GM19467 (cell line): ENCODE measurements around the gene RBM19.

Experiments used
- ATAC-seq: cut with Tn5 transposase; IDR thresholded peaks from one replicate; pipeline ENCODE4 v1.9.1; 2021; ENCODE audit warnings: mild to moderate bottlenecking, moderate library complexity; ENCODE audit not compliant: unreplicated experiment

The RBM19 gene

GRCh38 chr12:113862590-113863454 is 103.3 kb downstream of the RBM19 start:
- no peak for ATAC-seq

DNA sequence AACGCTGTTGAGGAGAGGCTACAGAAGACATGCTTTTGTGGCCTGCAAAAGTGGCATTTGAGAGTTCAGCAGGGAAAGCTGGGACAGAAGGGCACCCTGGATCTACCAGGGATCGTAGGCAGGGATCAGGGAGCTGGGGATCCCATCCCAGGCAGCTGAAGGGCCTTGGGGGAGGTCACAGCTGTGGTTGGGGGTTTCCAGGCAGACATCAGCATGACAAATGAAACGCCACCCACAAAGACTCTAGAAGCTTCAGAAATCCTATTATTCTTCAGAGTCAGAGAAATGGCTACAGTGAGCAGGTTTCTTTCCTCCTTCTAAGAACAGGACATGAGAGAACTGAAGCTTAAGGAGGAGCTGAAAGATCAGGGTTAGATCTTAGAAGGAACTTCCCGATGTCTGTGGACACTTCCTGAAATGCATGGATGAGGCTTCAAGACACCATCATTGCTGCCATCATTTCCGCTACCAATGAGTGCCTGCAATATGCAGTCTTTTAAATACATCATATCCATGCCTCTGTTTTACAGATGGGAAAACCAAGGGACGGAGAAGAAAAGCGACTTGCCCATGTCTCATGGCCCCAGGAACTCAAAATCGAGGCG is 104.3 kb downstream of the RBM19 start:
- no peak for ATAC-seq

DNA sequence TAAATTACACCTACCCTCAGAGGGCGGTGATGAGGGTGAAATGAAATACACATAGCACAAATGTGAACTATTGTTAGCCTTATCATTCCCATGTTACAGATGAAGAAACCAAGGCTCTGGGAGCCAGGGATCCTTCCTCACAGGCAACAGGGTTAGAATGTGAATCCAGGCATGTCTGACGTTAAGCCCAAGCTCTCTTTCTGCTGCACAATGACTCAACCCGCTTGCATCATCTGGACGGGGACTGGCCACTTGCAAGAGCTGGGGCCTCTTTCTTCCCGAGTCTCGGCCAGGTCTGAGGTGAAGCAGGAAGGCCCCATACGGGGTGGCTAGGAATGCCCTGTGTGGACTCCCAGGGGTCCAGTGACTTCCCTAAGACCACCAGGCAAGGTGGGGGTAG is 105.2 kb downstream of the RBM19 start:
- ATAC-seq, result no peak

DNA sequence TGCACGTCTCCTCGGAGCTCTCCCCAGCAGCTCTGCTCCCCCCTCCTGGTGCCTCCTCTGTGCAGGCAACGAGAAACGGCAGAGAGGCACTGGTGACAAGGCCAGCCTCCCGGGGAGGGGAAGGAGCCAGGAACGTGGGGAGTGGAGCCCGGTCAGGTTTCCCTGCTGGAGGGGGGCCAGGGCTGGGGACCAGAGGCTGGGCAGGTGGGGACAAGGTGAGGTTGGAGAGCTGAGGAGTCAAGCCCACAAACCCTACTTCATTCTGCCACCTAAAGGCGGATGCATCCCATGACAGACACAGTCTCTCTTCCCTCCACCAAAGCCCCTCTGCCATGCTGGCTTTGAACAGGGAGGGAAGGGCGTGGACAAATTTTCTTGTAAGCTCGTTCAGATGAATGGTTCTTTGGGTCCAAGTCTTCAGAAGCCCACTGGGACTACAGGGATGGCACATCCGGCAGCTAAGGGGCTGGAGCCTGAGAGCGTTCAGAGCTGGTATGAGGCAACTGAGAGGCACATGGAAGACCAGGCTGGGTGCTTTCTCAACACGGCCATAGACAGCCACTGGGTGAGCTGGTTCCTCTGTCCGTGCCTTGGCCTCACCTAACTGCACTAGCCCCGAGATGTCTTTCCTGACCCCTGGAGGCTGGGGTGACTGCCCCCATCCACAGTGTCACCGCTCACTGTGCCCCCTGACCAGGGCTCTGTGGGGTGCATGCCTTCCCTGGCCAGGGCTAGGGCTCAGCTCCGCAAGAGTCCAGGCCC is 105.9 kb downstream of the RBM19 start:
- no peak for ATAC-seq

GRCh38 chr12:113858841-113859386 is 107.2 kb downstream of the RBM19 start:
- ATAC-seq, result no peak

DNA sequence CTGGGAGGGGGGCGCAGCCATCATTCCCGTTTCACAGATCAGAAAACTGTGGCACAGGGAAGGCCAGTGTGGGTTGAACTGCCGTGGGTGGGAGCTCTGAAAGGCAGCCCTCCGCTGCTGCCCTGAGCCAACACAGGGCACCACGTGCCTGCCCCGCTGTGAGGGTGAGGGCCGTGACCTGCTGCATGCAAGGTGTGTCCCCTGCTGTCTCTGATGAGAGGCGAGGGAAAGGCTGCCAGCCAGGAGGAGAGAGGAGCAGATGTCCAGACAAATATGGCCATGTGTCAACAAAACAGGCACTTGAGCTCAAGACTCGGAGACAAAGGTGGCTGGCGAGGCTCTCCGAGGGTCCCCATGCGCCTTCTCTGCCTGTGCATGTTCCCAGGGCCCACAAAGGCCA is 108.8 kb downstream of the RBM19 start:
- ATAC-seq, result no peak

GRCh38 chr12:113855998-113856397 is 110.1 kb downstream of the RBM19 start:
- no peak for ATAC-seq

DNA sequence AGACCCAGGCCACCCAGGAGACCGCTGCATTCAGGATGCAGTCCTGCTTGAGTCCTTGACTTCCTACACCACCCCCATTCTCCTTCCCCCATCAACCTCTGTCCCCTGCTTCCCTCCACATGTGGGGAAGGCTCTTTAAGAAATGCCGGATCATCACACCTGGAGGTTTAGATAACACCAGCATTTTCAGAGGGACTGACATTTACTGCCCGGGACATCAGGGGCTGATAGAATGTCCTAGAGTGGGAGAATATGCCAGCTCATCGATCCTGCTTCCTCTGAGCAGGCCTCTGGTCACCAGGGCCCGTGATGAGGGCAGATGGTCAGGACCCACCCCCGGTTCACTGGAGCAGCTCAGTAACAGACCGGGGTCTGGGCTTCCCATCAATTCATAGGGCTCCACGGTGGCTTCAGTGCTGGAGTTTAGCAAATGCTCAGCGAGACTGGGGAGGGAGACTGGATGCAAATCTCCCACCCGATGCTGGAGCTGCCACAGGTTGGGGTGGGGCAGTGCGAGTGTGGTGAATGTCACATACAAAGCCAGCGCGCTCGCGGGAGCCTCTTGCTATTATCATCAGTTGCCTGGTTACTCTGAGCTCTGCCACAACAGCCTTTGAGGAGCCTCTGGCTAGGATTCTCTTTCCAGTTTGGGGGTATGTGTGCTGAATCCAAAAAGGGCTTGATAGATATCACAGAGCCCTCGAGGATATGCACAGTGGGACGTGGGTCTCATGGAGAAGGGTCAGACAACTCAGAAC is 111.6 kb downstream of the RBM19 start:
- no peak for ATAC-seq

- no peak for ATAC-seq
These were observed 112.6 kb downstream of the RBM19 start for GRCh38 chr12:113853491-113853890.

- no peak for ATAC-seq
These were observed 113.2 kb downstream of the RBM19 start for GRCh38 chr12:113852695-113853490.

- ATAC-seq, result no peak
These were observed 113.9 kb downstream of the RBM19 start for GRCh38 chr12:113852264-113852663.

- no peak for ATAC-seq
These were observed 115.6 kb downstream of the RBM19 start for GRCh38 chr12:113850309-113851056.

DNA sequence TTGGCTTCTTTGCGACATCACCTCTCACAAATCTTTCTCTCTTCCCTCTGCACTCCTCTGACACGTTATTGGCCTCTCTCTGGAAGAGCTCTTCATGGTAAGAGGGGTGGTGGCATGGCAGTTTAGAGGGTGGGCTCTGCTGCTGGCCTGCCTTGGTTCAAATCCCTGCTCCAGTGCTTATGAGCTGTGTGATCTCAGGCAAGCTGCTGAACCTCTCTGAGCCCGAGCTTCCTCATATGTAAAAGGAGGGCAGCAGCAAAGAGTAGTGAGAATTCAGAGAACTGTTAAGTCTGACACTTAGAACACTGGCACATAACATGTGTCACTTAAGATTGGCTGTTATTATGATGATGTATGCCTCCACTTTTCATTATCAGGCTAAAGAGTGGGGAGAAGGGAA is 118.3 kb downstream of the RBM19 start:
- no peak for ATAC-seq

DNA sequence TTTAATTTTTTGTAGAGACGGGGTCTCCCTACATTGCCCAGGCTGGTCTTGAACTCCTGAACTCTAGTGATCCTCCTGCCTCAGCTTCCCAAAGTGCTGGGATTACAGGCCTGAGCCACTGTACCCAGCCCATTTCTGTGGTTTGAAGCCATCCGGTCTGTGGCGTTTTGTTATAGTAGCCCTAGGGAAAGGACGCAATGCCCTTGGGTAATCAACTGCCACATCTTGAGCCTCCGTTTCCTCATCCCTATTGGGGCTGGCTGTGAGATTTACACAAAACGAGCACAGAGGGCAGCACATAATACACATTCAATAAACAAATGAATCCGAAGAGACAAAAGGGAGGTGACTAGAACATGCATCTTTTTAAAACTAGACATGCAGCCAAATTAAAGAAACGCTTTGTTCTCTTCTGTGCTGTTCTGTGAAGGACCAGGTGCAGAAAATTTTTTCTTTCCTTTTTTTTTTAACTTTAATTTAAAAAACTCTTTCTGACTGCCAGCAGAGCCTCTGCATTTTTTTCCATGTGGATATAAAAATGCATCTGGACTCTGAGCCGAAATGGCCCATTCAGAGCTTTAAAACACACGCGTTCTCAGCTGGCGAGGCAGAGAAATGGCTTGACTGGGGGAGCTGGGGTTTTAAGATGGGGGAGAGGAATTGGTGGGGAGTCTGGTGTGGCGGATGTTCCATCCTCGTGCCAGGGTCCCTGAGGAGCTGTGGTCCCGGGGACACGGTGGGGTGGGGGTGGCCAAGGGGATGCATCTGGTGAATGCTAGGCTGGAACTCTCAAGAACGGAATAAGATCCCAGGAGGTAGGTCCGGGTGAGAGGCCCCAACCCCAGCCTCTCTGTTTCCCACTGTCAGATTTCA is 119.0 kb downstream of the RBM19 start:
- no peak for ATAC-seq

DNA sequence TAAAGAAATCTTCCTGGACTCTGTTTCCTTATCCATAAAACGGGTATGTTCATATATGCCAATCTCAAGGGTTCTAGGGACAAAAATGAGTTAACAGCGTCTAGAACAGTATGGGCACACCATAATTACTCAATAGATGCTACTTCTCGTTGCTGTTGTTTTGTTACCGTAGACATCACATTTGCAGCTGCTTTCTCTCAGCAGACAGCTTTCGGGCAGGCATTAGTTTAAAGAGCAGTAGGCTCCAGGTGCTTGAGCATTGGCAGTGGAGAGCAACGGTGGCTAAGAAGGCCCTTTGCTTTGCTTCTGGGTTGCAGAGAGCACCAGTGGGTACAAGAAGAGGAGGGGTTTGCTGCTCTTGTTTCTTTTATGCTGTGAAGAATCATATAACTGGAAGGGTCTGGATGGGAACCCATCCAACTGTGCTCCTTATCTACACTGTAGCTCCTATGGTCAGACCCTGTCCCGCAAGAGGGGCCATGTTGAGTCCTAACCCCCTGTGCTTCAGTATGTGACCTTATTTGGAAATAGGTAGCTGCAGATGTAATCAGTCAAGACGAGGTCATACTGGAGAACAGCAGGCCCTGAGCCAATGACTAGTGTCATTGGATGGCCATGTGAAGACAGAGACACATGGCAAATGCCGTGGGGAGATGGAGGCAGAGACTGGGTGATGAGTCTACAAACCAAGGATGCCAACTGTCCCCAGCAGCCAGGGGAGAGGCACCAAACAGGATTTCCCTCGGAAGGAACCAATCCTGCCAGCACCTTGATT is 120.0 kb downstream of the RBM19 start:
- no peak for ATAC-seq

- ATAC-seq, result no peak
These were observed 121.5 kb downstream of the RBM19 start for GRCh38 chr12:113844495-113845210.

GRCh38 chr12:113842699-113843098 is 123.4 kb downstream of the RBM19 start:
- no peak for ATAC-seq
